Stomach (tissue), 4 donors: ENCODE results near the gene USP26.

Source experiments
- POLR2A ChIP-seq, 4 donors: fragments of 450-650 bp; IDR thresholded peaks; one replicate each; pipeline ENCODE4 v1.6.1; 2016; ENCODE audit warnings: antibody characterized with exemption in 4 of 4, control low read depth in 2 of 4, mild to moderate bottlenecking in 1 of 4, moderate library complexity in 1 of 4
- TF ChIP-seq, protein P1 (sequence below), 7 experiments: fragments of 450-650 bp in 4 of 7; fragments of 200-600 bp in 3 of 7; sonication (generic) in 3 of 7; IDR thresholded peaks; one replicate each; pipeline ENCODE4 v1.5.1; 2016 to 2019; ENCODE audit warnings: antibody characterized with exemption in 7 of 7, control low read depth in 2 of 7, mild to moderate bottlenecking in 1 of 7

DNA sequence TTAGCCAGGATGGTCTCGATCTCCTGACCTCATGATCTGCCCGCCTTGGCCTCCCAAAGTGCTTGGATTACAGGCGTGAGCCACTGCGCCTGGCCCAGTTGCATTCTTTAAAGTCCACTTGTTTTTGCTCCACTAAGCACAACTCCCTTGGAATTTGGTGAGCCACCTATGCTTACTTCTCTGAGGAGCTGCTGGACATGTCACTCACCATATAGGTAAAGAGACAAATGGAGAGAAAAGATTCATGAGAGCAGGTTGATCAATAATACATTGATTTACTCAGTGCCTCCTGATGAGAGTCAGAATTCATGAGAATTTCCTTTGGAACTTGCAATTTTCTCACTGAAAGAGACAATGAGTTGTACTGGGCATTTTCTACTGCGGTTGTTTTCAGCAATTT is 48.2 kb downstream of the USP26 start:
- TF ChIP-seq POLR2A (IDR thresholded peaks at IDR 0.05): no peak
- TF ChIP-seq, protein P1, sequence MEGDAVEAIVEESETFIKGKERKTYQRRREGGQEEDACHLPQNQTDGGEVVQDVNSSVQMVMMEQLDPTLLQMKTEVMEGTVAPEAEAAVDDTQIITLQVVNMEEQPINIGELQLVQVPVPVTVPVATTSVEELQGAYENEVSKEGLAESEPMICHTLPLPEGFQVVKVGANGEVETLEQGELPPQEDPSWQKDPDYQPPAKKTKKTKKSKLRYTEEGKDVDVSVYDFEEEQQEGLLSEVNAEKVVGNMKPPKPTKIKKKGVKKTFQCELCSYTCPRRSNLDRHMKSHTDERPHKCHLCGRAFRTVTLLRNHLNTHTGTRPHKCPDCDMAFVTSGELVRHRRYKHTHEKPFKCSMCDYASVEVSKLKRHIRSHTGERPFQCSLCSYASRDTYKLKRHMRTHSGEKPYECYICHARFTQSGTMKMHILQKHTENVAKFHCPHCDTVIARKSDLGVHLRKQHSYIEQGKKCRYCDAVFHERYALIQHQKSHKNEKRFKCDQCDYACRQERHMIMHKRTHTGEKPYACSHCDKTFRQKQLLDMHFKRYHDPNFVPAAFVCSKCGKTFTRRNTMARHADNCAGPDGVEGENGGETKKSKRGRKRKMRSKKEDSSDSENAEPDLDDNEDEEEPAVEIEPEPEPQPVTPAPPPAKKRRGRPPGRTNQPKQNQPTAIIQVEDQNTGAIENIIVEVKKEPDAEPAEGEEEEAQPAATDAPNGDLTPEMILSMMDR (IDR thresholded peaks at IDR 0.05): no peak
